ENCODE data around the gene JDP2.

GRCh38 chr14:75494896-75495295, 67.1 kb downstream of the JDP2 start:
- TF ChIP-seq CTCF (IDR thresholded peaks at IDR 0.05; ENCODE audit: insufficient read depth, low read depth, low read length): no peak
- TF ChIP-seq EZH2 (IDR thresholded peaks at IDR 0.05; ENCODE audit: insufficient read depth, low read length): no peak
